SIG-M5 treated with dmso at 0.1 percent for 504 hours (cell line): ENCODE data around the gene DLD.
A peak's percentile ranks its signal among the peaks of the same experiment; 100 is the strongest.
"Not testable (repeated sequence)": the region's sequence is repeated elsewhere in the genome, so short reads cannot be mapped to it uniquely, and the experiment has no call there.

Experiments
- DNase-seq: peaks from one replicate; lab custom pipeline; 2025; ENCODE audit not compliant: unreplicated experiment; lab: John Stamatoyannopoulos, UW

The DLD gene

DNA sequence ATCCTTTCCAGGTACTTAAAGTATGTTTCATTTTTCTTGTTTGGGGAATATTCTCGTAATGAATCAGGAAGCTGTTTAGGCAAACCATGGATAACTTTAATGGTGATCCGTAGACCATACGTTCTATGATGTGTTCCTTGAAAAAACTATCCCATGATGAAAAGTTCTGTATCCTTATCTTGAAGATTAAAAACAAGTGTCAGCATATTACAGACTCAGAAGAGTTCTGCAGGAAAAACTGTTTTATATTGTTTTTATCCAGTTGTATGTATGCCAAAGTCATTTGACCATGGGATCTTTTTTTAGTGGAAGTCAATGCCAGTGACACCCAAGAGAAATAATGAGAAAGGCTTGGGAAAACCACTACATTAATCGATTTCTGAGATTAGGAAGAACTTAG lies 52.0 kb downstream of the DLD start:
- no peak for DNase-seq

DNA sequence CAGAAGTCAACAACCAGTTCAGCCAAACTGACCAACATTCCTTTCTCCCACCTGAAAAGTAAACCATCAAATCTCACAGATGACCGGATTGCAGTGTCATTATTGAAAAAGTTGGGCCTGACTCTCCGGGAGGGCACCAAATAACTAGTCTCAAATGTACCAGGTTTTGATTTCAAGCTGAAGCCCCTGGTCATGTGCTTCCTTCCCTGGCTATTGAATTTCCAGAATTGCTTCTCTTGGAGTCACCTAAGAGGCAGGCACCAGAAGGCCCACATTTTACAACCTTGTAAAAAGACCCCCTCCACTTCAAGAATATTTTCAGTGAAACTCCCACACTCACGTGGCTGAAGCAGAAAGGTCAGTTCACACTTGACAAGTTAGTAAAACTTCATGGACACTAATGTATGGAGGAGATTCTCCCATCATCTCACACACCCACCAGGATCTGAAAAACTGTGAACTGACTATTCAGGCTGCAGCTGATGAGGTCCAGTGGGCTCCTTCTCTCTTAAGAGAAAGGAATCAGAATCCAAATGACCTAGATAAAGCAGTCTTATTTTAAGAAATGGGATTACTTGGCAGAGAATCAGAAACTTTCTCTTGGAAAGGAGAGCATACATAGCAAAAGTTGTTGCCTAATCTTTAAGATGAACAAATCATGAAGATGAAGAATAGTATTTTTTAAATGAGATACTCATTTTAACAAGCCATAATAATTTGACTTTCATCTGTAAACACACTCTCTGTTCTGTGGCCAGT lies 53.6 kb downstream of the DLD start:
- DNase-seq, result no peak

GRCh38 chr7:107945332-107945731 lies 54.3 kb downstream of the DLD start:
- no peak for DNase-seq

GRCh38 chr7:107946451-107946850 lies 55.5 kb downstream of the DLD start:
- no peak for DNase-seq

DNA sequence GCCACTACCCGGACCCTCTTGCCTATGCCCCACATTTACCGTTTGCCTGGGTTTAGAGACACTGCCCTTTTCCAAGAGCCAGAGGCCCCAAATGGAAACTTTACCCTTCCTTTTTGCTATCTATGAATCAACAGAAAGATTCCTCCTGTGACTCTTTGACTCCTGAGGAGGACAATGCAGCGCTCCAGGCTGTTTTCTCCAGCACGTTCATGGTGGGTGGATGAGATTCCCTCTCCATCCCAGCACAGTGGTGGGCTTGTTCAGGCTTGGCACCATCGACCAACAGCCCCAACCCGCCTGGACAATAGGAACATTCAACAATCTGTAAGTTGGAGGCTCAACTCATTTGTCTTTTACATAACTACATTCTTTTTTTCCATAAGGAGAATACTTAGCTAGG lies 55.9 kb downstream of the DLD start:
- no peak for DNase-seq

GRCh38 chr7:107948645-107949442 lies 57.9 kb downstream of the DLD start:
- peak; percentile 10 for DNase-seq

GRCh38 chr7:107949443-107949935 lies 58.5 kb downstream of the DLD start:
- DNase-seq, result no peak

DNA sequence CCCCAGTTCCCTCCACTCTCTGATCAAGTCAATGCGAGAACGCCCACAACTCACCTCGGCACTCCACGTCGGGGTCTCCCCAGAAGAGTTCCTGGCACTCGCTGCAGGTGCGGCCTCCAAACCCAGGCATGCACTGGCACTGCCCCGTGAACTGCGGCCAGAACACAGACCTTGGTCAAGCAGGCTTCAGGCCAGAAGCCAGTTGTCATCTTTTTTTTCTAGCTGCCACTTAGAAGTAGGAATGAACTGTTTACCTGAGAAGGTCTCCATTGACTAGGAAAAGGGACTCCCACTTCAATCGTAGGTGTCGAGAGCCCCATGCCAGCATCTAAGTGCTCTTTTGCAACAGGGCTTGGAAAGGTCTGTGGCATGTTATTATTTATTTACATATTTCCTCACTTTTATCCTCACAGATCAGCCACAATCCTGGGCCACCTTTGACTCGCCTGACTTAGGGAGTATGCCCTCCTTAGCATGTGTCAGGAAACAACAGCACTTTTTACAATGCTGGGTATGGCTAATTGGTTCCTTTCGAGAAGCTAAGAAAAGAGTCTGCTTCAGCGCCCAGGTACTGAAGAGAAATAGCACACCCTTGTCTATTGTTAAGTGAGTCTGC lies 60.3 kb downstream of the DLD start:
- DNase-seq, result no peak

GRCh38 chr7:107951896-107952295 lies 60.9 kb downstream of the DLD start:
- no peak for DNase-seq

- DNase-seq, result no peak
Observed at GRCh38 chr7:107953265-107953923, 62.4 kb downstream of the DLD start.

DNA sequence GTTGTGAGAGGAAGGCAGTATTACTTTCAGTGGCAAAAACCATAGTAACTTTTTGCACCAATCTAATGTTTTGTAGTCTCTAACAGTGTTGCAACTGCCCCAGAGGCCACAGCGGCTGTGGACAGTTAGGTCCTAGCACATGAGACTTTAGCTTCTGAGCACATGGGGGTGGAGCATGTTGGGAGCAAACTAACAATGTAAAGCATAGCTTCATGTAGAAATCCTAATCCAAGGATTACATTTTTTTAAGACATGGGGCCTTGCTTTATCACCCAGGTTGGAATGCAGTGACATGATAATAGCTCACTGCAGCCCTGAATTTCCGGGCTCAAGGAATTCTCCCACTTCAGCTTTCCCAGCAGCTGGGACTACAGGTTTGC lies 62.9 kb downstream of the DLD start:
- no peak for DNase-seq

- no peak for DNase-seq
Observed at GRCh38 chr7:107955394-107955793, 64.4 kb downstream of the DLD start.

- DNase-seq, result not testable (repeated sequence)
Observed at GRCh38 chr7:107956950-107957349, 66.0 kb downstream of the DLD start.

DNA sequence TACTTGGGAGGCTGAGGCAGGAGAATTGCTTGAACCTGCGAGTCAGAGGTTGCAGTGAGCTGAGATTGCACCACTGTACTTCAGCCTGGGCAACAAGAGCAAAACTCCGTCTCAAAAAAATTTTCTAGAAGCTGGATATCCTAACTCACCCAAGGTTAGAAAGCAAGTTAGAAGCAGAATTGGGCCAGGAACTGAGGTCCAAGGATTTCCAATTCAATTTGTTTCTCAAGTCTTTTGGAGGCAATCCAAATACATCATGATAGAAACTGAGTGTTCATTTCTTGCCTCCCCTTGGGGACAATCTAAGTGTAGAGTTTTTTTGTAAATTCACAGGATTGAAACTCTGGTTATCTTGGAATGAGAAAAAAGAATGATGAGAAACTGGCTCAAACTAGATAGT lies 66.5 kb downstream of the DLD start:
- DNase-seq, result no peak

- no peak for DNase-seq
Observed at GRCh38 chr7:107958764-107959526, 68.0 kb downstream of the DLD start.

GRCh38 chr7:107959527-107959898 lies 68.5 kb downstream of the DLD start:
- no peak for DNase-seq

- DNase-seq, result no peak
Observed at GRCh38 chr7:107960272-107960671, 69.3 kb downstream of the DLD start.

DNA sequence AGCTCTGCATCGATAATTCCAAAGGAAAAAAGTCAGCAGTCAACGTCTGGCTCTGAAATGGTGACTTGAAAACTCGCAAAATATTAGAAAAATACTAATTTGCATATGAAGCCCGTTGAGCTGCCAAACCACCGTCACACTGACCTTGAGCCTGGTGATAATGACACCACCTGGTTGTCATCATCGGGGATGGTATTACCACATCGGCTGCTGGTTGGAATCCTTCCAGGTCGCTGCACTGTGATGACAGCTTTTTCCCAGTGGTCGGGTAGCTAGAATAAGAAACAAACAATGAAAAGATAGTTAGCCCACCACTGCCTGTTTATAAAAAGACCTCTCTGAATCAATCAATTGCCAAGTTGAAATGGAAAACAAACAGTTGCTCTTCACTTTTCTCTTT lies 70.4 kb downstream of the DLD start:
- DNase-seq, result no peak

DNA sequence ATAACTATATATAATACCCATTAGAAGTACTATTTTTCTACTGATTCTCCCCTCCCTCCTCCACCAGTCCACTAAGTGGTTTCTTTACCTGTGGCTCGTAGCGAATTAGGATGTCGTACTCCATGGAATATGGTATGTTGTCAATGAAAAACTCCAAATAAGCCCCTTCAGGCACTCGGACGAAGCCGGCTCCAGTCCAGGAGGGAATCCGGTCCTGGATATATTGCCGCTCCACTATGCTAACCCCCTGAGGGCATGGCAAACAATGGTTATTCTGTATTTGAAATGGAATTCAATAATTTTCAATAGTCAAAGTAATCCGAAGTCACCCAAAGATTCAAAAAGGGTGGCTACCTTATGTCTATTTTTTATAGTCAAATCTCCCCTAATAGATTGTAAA lies 71.8 kb downstream of the DLD start:
- DNase-seq, result no peak

GRCh38 chr7:107964510-107964909 lies 73.5 kb downstream of the DLD start:
- no peak for DNase-seq

DNA sequence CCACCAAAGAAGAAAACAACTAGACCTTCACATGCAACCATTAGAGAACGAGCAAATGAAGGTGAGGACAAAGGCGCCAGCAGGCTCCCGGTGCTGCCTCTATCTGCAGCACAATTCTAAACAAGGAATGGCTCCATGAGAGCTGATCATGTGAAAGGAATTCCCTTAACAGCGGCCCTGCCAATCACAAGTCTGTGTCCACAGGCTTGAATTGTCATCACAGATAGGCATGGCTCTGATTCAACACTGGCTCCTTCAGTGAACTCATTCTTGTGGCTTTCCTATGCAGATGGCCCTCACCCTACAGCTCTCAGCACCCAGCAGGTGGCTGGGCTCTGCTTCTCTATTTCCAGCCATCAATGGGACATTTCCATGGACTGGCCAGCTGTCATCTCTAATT lies 75.7 kb downstream of the DLD start:
- DNase-seq, result no peak
